ENCODE measurements around the gene PABPC1L.

The PABPC1L gene

DNA sequence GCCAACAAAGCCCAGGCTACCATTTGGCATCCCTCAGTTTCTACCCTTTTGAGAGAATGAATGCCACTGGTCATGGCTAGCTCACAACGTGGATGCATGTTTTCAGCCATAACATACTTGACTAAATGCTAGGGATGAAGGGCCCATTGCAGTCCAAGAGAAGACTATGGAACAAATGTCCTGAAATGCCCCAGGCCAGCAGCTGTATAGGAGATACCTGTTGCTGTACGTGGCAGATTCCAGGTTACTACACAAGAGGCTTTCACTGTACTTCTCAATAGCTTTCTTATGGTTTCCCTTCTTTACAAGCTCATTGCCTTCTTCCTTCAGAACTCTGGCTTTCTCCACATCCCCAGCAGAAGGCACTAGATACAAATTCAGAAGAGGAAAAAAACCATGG lies 38.7 kb downstream of the PABPC1L start:
- no peak for DNase-seq (ENCODE audit: extremely low read depth, low read depth)
- no peak overlapping the region for H3K4me3 ChIP-seq (replicated peaks; ENCODE audit: low read depth, low read length)
- TF ChIP-seq CTCF (IDR thresholded peaks at IDR 0.05; ENCODE audit: low read depth, low read length, missing control alignments) = no peak

- no peak overlapping the region for H3K4me3 ChIP-seq (replicated peaks; ENCODE audit: low read depth, low read length)
- TF ChIP-seq CTCF (IDR thresholded peaks at IDR 0.05; ENCODE audit: low read depth, low read length, missing control alignments) = no peak
- DNase-seq (ENCODE audit: extremely low read depth, low read depth) = no peak
These were observed 40.5 kb downstream of the PABPC1L start for GRCh38 chr20:44950368-44950767.

GRCh38 chr20:44952731-44953130 lies 42.9 kb downstream of the PABPC1L start:
- TF ChIP-seq CTCF (IDR thresholded peaks at IDR 0.05; ENCODE audit: low read depth, low read length, missing control alignments) = no peak
- no peak for DNase-seq (ENCODE audit: extremely low read depth, low read depth)
- no peak overlapping the region for H3K4me3 ChIP-seq (replicated peaks; ENCODE audit: low read depth, low read length)

DNA sequence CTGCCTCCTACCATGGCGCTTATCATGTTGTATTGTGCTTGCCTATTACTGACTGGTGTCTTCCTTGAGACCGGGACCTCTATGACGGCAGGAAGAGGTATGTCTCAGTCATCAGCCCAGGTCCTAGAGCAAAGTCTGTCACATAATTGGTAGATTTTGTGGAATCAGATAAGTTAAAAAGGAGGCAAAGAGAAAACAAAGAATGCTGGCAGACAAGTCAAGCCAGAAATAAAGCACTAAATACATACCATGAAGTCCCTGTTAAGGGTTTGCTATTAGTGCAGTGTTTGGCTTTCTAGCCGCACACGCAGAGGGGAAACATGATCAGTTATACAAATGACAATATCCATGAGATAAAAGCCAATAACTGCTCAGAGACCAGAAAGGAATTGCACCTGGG lies 44.4 kb downstream of the PABPC1L start:
- no peak overlapping the region for H3K4me3 ChIP-seq (replicated peaks; ENCODE audit: low read depth, low read length)
- no peak for TF ChIP-seq CTCF (IDR thresholded peaks at IDR 0.05; ENCODE audit: low read depth, low read length, missing control alignments)
- no peak for DNase-seq (ENCODE audit: extremely low read depth, low read depth)

- no peak for DNase-seq (ENCODE audit: extremely low read depth, low read depth)
- H3K4me3 ChIP-seq (replicated peaks; ENCODE audit: low read depth, low read length) = no peak overlapping the region
- TF ChIP-seq CTCF (IDR thresholded peaks at IDR 0.05; ENCODE audit: low read depth, low read length, missing control alignments) = no peak
These were observed 45.4 kb downstream of the PABPC1L start for GRCh38 chr20:44955270-44955669.

- no peak for TF ChIP-seq CTCF (IDR thresholded peaks at IDR 0.05; ENCODE audit: low read depth, low read length, missing control alignments)
- no peak overlapping the region for H3K4me3 ChIP-seq (replicated peaks; ENCODE audit: low read depth, low read length)
- DNase-seq (ENCODE audit: extremely low read depth, low read depth) = no peak
These were observed 46.5 kb downstream of the PABPC1L start for GRCh38 chr20:44956410-44956809.

DNA sequence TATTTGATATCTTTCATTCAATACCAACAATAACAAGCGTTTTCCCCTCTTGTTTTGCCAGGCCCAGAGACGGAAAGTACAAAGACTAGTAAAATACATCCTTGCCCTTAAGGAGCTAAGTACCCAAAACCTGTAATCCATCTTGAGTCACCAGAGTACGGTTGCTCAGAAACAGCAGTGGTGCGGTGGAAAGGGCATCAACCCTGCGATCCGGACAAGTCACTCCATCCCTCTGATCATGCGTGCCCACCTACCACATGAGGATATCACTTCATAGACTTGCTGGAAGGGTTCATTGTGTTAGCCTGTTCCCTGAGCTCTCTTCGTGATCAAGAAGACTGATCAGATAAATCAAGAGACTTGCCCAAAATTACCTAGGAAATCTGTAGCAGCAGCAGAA lies 48.4 kb downstream of the PABPC1L start:
- peak overlapping the region; percentile 66 for H3K4me3 ChIP-seq (replicated peaks; ENCODE audit: low read depth, low read length)
- no peak for TF ChIP-seq CTCF (IDR thresholded peaks at IDR 0.05; ENCODE audit: low read depth, low read length, missing control alignments)
- DNase-seq (ENCODE audit: extremely low read depth, low read depth) = no peak
